CD4-positive, alpha-beta T cell treated with Interleukin-6 for 4 hours (primary cell): Measurements from ENCODE around the gene FNTB.
"Not testable (repeated sequence)": the region's sequence is repeated elsewhere in the genome, so short reads cannot be mapped to it uniquely, and the experiment has no call there.

Source experiments
- DNase-seq: peaks from one replicate; pipeline ENCODE4 v3.0.0-alpha.2; 2020; ENCODE audit warnings: mixed read lengths

FNTB gene

GRCh38 chr14:65019944-65020566 lies 33.4 kb downstream of the FNTB start:
- no peak for DNase-seq

GRCh38 chr14:65024957-65025356 lies 38.3 kb downstream of the FNTB start:
- no peak for DNase-seq

- DNase-seq: no peak
These were observed 39.1 kb downstream of the FNTB start for GRCh38 chr14:65025818-65026217.

- DNase-seq: no peak
These were observed 39.8 kb downstream of the FNTB start for GRCh38 chr14:65026526-65026925.

- DNase-seq: no peak
These were observed 40.6 kb downstream of the FNTB start for GRCh38 chr14:65027127-65027799.

GRCh38 chr14:65028937-65029336 lies 42.2 kb downstream of the FNTB start:
- DNase-seq: no peak

- DNase-seq: not testable (repeated sequence)
These were observed 44.6 kb downstream of the FNTB start for GRCh38 chr14:65031321-65031720.

- no peak for DNase-seq
These were observed 45.6 kb downstream of the FNTB start for GRCh38 chr14:65032319-65032718.

GRCh38 chr14:65033181-65033580 lies 46.5 kb downstream of the FNTB start:
- no peak for DNase-seq

- no peak for DNase-seq
These were observed 47.3 kb downstream of the FNTB start for GRCh38 chr14:65034021-65034420.

GRCh38 chr14:65035049-65035448 lies 48.4 kb downstream of the FNTB start:
- DNase-seq: no peak

- no peak for DNase-seq
These were observed 52.3 kb downstream of the FNTB start for GRCh38 chr14:65038966-65039365.

GRCh38 chr14:65040666-65041433 lies 54.2 kb downstream of the FNTB start:
- DNase-seq: no peak

GRCh38 chr14:65041434-65041915 lies 54.8 kb downstream of the FNTB start:
- no peak for DNase-seq

GRCh38 chr14:65042296-65042695 lies 55.6 kb downstream of the FNTB start:
- DNase-seq: no peak

- DNase-seq: no peak
These were observed 56.2 kb downstream of the FNTB start for GRCh38 chr14:65042731-65043372.

- no peak for DNase-seq
These were observed 57.3 kb downstream of the FNTB start for GRCh38 chr14:65043893-65044595.

- DNase-seq: no peak
These were observed 57.9 kb downstream of the FNTB start for GRCh38 chr14:65044596-65044959.

GRCh38 chr14:65045006-65045405 lies 58.3 kb downstream of the FNTB start:
- DNase-seq: no peak

GRCh38 chr14:65045709-65046108 lies 59.0 kb downstream of the FNTB start:
- DNase-seq: no peak

GRCh38 chr14:65052832-65053231 lies 66.1 kb downstream of the FNTB start:
- no peak for DNase-seq

GRCh38 chr14:65053466-65053865 lies 66.8 kb downstream of the FNTB start:
- DNase-seq: no peak
